HG02884 (cell line): ENCODE data around the gene CYP26B1.

Source experiments
- ATAC-seq: cut with Tn5 transposase; IDR thresholded peaks from one replicate; pipeline ENCODE4 v1.9.1; 2021; ENCODE audit warnings: mild to moderate bottlenecking, moderate library complexity; ENCODE audit not compliant: unreplicated experiment

The CYP26B1 gene, protein sequence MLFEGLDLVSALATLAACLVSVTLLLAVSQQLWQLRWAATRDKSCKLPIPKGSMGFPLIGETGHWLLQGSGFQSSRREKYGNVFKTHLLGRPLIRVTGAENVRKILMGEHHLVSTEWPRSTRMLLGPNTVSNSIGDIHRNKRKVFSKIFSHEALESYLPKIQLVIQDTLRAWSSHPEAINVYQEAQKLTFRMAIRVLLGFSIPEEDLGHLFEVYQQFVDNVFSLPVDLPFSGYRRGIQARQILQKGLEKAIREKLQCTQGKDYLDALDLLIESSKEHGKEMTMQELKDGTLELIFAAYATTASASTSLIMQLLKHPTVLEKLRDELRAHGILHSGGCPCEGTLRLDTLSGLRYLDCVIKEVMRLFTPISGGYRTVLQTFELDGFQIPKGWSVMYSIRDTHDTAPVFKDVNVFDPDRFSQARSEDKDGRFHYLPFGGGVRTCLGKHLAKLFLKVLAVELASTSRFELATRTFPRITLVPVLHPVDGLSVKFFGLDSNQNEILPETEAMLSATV

DNA sequence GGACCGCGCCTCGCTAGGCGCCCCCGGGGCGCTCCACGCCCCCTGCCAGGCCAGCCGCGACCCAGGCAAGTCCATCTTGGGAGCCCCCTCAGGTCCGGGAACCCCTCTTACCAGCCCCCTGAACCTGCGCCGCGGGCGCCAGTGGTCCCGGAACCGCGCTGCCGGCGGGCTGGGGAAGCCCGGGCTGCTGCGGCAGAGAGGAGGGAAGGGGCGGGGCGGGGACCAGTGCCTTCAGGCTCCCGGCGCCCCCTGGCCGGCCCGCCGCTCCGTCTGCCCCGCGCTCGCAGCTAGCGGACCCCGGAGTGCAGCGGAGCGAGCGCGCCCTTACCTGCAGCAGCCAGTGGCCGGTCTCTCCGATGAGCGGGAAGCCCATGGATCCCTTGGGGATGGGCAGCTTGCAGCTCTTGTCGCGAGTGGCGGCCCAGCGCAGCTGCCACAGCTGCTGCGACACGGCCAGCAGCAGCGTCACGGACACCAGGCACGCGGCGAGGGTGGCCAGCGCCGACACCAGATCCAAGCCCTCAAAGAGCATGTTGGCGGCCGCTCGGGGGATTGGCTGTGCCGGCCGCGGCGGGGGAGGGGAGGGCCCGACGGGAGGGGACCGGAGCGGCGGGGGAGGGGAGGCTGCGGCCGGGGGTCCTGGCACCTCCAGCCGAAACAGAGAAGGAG, at the start of gene CYP26B1:
TSS of gene CYP26B1 (minus strand) at position 560 of the 669 bp plus-strand sequence. CDS start at position 532, 28 bp downstream.
- ATAC-seq, result no peak

DNA sequence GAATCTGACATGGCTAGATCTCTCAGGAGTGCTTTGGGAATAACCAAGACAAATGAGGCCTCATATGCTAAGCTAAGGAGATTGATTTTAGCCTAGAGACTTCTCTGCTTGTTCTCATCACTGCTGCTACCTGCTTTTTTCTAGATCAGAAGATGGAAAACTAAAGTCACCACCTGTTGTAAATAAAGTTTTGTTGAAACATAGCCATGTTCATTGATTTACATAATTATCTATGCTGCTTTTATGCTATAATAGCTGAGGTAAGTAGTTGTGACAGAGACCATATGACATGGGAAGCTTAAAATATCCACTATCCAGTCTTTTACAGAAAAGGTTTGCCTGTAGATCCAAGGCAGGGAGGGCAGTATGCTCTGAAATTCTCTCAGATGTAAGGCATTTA, 46.1 kb upstream of the CYP26B1 start:
- no peak for ATAC-seq

DNA sequence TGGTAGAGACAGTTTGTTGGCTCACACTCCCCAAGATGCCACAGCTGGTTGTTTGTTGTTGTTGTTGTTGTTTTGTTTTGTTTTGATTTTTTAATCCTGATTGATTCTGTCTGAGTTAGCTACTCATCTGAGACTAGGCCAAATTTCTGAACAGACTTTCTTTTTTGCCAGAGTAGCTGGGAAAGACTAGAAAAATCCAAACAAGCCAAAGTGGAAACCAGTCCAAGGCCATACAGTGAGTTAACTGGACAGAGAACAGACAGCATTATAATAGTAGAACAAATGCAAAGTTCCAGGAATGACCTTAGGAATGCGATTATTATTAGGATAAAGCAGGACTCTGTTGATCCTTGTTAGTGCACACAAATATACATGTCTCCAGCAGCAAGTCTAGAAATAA, 43.8 kb upstream of the CYP26B1 start:
- no peak for ATAC-seq

DNA sequence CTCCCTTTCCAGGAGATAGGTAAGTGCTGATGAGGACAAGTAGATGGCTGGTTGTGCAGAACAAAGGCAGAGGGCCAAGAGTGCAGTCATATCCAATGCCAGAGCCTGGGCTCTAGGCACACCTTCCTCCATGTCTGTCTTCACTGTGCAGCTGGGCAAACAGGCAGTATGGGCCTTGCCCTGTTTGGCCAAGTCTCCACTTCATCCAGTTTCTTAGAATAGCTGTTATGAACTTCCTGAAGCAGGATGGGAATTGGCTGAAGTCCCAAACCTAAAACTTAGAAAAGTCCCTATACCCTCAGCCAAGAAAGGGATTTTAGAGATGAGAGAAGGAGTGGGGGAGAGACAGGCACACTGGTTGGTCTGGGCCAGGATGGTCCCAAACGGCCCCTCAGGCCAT, 37.5 kb upstream of the CYP26B1 start:
- ATAC-seq, result no peak

DNA sequence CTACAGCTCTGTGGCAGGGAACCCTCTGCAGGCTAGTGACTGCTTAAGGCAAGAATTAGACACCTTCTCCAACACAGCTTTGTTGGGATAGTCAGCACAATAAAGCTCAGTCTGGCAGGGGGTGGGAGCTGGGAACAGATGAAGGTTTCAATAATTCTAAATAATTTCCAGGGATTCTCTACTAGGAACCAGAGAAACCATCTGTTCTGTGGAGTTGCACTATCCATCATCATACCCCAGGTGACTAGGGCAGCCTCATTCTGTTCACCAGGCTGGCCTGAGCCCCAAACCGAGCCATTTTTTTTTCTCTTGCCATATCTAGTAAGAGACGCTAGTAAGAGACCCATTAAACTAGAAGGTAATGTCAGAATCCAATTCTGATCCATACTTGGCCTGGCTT, 35.8 kb upstream of the CYP26B1 start:
- no peak for ATAC-seq

DNA sequence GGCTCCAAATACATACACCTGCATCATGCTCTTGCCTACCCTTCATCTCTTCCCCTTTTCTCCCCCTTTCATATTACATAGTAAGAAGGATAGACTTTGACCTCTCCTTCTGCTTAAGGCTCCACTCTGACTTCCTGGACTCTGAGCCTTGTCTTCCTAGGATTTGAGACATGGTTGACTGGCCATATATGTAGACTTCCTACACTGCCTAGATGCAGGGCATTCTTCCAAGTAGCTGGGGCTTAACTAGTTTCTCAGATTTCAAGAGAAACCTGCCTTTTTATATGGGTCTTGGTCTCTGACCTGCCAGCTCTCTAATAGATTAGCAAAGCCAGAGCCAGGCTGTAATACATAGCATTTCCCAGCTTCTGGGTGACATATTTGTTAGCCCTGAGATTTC, 35.4 kb upstream of the CYP26B1 start:
- no peak for ATAC-seq

DNA sequence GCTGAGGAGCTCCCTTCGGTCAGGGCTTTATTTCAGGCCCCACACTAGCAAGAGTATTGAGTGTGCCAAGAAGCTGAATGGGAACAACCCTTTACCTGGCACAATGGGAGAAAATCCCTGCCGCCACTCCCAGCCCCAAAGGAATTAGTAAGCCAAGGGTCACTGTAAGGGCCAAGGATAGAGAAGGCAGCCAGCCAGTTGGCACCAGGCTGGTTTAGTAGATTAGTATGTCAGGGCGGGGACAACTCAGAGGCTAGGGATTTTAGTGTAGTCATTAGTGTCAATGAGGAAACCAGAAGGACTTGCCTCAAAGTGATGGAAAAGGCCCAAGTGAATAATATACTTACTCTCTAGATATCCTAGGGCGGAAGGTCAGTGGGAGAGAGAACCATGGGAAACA, 34.9 kb upstream of the CYP26B1 start:
- no peak for ATAC-seq

DNA sequence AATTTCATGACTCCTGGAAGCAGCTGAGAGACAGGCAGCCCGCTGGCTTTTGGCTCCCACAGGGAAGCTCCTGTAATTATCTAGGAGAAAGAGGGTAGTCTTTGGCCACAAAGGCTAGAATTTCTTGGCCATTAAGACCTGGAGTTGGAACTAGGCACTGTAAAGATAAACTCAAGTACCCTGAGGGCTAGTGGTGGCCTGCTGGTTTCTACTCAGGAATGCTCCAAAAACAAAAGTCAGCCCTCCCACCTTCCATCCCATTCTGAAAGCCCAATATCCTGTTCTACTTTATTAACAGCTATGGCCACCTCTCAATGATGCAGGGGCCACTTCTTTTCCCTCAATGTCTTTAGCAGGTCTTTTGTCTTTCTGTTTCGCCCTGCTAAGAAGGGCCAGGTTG, 34.0 kb upstream of the CYP26B1 start:
- no peak for ATAC-seq

DNA sequence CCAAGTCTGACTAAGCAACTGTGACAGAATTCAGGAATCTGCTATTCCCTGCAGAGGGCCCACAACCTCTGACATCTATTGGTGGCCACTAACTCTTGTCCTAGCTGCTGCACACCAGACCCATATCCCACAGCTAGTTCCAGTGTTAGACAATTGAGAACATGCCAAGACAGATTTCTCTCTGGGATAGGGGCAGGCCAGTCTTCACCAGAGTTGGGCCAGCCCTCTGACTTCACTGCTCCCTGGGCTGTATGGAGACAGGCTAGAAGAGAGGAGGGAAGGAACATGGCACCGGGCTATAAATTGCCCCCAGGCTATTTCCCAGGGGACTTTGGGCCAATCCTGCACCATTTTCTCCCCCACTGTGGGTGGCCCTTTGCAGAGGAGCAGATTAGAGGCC, 32.7 kb upstream of the CYP26B1 start:
- ATAC-seq, result no peak

DNA sequence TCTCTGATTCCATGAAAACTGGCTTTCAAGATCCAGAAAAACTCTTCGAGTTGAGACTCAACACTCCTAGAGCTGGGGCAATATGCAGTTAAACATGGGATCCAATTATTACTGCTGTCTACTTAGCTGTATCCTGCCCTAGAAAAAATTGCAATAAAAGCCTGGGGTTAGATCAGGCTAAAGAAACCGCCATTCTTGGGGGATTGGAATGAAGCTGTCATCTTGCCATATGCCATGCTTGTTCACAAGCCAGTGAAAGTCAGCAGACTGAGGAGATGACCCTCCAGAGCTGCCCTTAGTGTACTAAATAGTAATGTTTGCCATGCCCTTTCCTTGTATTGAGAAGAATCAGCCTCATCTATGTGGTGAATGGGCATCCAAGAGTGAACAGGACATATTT, 30.9 kb upstream of the CYP26B1 start:
- ATAC-seq, result no peak

DNA sequence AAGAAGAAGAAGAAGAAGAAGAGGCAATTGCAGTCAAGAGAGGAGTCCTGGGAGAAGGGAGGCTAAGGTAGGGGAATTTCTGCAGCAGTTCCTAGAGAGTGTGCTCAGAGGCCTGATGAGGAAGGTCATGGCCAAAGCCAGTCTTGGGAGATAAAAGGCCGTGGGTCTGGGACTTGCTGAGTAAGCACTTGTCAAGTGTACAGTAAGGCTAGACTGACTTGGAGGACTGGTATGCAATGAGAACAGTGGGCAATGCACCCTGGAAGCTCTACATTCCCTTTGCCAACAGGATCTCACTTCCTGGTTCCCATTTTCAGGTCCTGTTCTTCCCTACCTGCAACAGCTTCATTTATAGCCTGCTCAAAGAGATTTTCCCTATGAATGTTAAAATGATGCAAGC, 28.6 kb upstream of the CYP26B1 start:
- ATAC-seq, result no peak

DNA sequence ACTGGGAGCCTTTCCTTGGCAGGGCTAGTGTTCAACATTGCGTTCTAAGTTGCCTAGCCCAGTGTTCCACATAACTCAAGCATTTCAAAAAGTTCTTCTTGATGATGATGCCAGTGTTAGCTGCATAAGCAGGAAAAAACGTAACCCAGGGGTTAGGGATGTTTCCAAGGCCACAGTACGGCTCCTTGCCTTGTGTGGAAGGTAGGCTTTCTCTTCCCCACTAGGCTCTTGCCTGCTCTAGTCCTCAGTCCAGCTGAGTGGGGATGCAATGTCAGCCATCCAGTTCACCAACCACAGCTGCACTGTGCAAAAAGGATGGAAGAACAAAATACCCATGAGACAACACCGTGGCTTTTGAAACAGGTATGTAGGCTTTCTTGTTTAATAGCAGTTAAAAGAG, 28.0 kb upstream of the CYP26B1 start:
- no peak for ATAC-seq

DNA sequence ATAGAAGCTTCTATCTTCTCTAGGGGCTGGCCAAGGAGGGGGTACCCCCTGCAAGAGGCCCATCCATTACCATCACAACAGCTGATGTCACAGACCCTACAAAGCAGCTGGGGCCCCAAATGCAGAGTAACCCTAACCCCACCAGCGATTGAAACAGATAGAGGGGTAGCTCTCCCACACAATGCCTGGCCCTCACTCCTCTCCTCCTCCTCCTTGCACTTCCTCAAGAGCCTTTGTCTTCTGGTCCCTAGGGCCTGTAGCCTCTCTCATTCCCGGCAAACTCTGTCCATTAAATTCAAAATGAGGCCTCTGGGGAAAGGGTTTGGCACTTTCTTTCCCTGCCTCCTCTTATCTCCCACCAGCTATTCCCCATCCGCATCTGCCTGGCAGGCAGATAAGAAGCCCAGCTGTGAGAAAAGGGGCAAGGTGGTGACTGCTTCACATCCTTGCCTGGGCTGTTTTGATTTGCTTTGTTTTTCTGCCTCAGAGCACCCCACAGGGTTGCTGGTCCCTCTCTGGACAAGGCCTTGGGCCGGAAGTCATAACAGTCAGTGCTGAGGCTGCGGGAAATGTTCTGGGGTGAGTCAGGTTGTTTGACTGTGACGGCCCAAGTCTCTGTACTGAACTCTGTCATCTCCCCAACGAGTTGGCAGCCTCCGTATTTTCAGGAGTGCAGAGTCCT, 26.1 kb upstream of the CYP26B1 start:
- ATAC-seq, result no peak

DNA sequence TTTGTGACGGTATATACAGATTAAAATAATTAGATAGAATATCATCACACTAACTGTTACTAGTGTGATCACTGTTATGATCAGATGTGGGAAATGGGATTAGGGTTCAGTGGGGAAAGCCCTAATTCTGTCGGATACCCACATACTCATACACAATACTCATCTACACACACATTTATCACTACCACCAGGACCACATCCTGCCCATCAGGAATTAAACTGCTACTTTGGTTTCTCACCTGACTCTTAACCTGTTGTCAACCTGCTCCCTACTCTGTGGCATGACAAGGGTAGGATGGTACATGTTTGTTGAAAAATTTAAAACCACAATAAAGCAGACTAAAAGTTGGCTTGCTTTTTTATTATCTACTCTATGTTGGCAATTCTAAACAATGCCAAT, 24.8 kb upstream of the CYP26B1 start:
- no peak for ATAC-seq

DNA sequence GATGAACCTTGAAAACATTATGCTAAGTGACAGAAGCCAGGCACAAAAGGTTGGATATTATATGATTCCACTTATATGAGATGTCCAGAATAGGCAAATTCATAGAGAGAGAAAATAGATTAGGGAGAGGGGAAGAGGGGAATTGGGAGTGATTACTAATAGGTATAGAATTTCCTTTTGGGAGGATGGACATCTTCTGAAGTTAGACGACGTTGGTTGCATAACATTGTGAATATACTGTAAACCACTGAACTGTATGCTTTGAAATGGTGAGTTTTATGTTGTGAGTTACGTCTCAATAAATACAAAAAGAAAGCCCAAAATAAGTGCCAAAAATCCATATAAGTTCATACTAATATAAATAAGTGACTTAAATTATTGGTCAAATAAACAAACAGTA, 18.6 kb upstream of the CYP26B1 start:
- no peak for ATAC-seq

DNA sequence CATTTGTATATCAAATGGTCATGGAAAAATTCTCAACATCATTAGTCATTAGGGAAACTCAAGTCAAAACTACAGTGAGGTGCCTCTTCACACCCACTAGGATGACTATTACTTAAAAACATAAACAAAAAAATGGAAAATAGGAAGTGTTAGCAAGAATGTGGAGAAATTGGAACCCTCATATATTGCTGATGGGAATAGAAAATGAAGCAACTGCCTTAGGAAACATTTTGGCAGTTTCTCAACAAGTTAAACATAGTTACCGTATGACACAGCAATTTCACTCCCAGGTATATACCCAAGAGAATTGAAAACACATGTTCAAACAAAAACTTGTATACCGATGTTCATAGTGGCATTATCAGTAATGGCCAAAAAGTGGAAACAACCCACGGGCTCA, 18.1 kb upstream of the CYP26B1 start:
- ATAC-seq, result no peak

DNA sequence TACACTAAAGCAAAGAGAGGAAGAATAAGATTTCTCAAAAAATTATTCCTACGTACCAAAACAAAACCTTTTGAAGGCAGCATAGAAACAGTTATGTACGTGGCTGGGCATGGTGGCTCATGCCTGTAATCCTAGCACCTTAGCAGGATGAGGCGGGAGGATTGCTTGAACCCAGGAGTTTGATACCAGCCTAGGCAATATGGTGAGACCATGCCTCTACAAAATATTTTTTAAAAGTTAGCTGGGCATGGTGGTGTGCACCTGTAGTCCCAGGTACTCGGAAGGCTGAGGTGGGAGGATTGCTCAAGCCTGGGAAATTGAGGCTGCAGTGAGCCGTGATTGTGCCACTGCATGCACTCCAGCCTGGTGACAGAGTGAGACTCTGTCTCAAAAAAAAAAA, 14.9 kb upstream of the CYP26B1 start:
- no peak for ATAC-seq

DNA sequence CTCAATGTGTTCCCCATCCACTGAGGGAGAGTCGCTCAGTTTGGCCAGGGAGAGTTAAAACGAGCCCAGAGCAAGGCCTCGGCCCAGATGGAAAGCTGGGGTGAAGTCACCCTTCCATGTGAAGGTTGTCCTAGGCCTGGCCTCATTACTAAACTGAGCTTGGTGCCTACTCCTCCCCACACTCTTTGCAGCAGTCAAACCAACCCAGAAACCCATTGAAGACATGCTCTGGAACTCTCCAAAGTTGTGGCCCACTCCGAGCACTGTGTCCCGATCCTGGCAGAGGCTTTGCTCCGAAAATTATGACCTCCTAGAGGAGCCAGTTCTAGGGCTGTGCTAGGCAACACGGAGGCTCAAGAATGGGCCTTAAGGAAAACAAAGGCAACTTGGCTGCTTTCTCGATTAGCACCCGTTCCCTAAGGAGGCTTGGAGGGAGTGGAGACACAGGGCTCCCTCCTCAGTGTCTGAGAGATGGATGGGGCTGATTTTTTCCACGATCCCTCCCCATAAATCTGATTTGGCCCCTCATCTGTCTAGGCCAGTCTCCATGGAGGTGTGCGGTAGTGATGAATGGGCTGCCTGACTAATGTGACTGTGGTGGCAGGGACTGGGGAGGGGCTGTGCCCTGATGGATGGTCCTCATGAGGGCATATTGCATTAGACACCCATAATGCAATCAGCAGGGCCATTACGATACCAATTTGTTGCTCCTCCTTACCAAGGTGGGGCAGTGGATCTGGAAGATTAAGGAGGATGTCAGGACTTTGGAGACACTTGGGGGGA, 11.7 kb upstream of the CYP26B1 start:
- no peak for ATAC-seq

DNA sequence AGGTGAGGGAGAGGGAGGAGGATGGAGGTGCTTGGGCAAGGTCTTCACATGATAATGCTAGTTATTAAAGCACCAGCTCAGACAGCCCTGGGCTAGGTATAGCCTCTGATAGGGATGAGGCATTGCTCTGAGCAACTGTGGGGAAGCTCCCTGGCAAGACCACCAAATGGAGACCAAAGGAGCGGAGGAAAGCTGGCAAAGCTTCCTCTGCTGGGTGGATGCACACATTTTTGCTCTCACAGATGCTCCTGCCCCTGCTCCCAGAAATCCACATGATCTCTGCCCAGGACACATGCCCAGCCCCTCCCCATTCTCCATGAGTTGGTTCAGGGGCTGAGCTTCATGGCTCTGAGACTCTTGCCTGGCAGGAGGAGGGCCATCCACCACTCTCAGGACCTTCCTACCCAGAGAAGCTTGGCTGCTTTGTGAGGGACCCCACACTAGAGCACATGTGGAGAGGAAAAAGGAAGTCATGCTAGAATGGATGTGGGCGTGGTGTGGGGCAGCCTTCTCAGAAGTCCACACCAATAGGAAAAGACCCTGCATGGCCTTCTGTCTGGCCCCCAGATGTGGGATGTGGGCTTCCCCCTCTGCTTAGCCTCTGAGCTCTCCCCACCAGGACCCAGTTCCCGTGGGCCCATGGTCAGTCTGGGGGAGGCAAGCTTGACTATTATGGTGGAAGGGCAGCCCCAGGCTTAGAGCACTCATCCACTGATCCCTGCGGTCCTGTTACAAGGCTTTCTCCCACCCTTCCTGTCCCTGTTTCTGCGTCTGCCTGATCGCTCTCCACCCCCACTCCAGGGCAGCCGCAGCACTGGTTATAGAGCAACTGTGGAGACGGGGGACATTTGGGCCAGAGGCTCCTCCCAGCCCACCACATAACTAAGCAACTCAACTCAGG, 10.5 kb upstream of the CYP26B1 start:
- ATAC-seq, result no peak

DNA sequence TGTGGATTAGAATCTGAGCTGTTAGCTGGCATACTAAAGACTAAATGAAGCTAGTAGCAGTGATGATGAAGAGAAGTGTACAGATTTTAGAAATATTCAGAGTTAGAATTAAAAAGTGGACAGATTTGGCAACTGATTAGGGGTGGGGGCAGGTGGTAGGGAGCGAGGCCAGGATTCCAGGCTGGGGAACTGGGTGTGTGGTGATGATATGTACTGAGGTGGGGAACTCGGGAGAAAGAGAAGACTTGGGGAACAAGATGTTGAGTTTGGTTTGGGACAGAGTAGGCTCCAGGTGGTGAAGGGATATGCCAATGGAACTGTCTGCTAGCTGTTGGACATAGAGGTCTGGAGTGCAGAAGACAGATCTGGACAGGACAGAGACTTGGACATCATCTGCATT, 9.2 kb upstream of the CYP26B1 start:
- ATAC-seq, result no peak
